ENCODE data around the gene S100A10.

The S100A10 gene

DNA sequence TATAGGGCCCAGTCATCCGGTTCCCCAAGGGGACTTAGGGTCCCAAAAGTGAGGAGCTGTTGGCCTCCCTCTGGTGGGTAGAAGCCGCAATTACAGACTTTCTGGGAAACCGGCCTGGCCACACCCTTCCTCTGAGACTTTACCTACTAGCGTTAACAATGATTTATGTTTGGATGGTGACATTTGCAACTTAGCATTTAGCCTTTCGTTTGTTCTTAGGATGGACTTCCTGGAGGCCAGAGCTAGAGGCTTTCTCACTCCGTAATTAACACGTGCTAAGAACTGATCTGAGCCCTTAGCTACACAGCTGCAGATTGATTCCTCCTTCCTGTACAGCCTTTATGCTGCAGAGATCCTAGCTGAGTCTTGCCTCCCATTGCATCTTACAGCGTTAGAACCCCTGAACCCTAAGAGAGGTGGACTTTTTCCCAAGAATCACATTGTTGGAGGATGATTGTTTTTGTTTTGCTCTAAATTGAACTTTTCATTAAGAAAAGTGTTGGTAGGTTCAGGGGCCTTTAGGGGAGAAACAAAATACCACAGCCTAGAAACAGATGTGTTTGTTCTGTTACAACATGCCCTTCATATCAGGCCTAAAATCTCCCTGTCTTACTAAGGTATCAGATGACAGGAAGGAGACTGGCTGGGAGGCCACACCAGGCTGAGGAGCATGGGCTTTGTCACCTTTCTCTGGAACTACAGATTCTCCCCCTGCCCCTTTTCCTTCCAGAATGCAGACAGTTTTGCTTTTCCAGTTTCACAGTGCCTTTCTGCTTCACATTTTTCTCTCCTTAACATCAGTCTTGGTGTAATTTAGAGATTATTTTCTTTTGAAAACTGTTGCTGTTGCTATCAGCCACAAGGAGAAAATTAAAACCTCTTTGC lies 41.2 kb upstream of the S100A10 start:
- Histone ChIP-seq H3K18ac (ENCODE audit: low read length) (peak overlapping the region; percentile 82), H3K36me3 (ENCODE audit: control insufficient read depth in 1 of 2, insufficient read depth in 2 of 2, low read length in 2 of 2) (peaks cover 8 to 25% of the 10 kb centered on the region in 2 experiments)

GRCh38 chr1:152034324-152034653 lies 40.6 kb upstream of the S100A10 start:
- H2AFZ ChIP-seq (ENCODE audit: insufficient read depth, low read length, poor library complexity) = no peak overlapping the region
- peak overlapping the region; percentile 87 for H4K8ac ChIP-seq (ENCODE audit: low read depth, low read length)
- H2AK5ac ChIP-seq (ENCODE audit: low read length) = no peak overlapping the region
- WGBS (ENCODE audit: extremely low coverage, insufficient coverage, insufficient read length) = no CpG with 5 or more reads among the region's 1 CpG
- H4K12ac ChIP-seq (ENCODE audit: low read depth, low read length) = no peak overlapping the region
- DNase-seq = no peak
- H3K9me3 ChIP-seq (ENCODE audit: insufficient read depth, low read depth, low read length) = no peaks in the 10 kb centered on the region
- no peak overlapping the region for H3K9ac ChIP-seq (ENCODE audit: low read length)
- H3K27me3 ChIP-seq (ENCODE audit: insufficient read depth, low read length) = no peaks in the 10 kb centered on the region
- peak overlapping the region; percentile 92 for H2BK5ac ChIP-seq (ENCODE audit: low read depth, low read length, poor library complexity)
- peak overlapping the region; percentile 87 for H3K14ac ChIP-seq (ENCODE audit: low read length)
- H3K79me1 ChIP-seq (ENCODE audit: low read length) = peaks cover 26% of the 10 kb centered on the region
- no peak overlapping the region for H3K23ac ChIP-seq (ENCODE audit: low read length)
- H3K4me3 ChIP-seq (ENCODE audit: low read depth, low read length) = no peak overlapping the region
- peak overlapping the region; percentile 90 for H3K18ac ChIP-seq (ENCODE audit: low read length)
- H3K27ac ChIP-seq (ENCODE audit: low read depth, low read length) = peak overlapping the region; percentile 98
- no peak overlapping the region for H2BK12ac ChIP-seq (ENCODE audit: low read length)
- peak overlapping the region; percentile 63 for H3K4ac ChIP-seq (ENCODE audit: low read depth, low read length)
- peak overlapping the region; percentile 81 for H2BK120ac ChIP-seq (ENCODE audit: insufficient read depth, low read length, poor library complexity)
- peaks cover 11 to 12% of the 10 kb centered on the region in 2 experiments for H3K4me1 ChIP-seq (ENCODE audit: control insufficient read depth in 1 of 2, insufficient read depth in 2 of 2, low read length in 2 of 2)
- H3K79me2 ChIP-seq (ENCODE audit: control insufficient read depth, insufficient read depth, low read length, poor library complexity) = peaks cover 22% of the 10 kb centered on the region
- H4K91ac ChIP-seq (ENCODE audit: low read depth, low read length) = peak overlapping the region; percentile 91
- peaks cover 8 to 25% of the 10 kb centered on the region in 2 experiments for H3K36me3 ChIP-seq (ENCODE audit: control insufficient read depth in 1 of 2, insufficient read depth in 2 of 2, low read length in 2 of 2)
- peak overlapping the region; percentile 94 for H3K4me2 ChIP-seq (ENCODE audit: low read length)

More for the DNA sequence above, 41.2 kb upstream of the S100A10 start:
- H2BK12ac ChIP-seq (ENCODE audit: low read length) = peak overlapping the region; percentile 70
- DNase-seq = peak; percentile 82 to 87
- H2AFZ ChIP-seq (ENCODE audit: insufficient read depth, low read length, poor library complexity) = no peak overlapping the region
- peak overlapping the region; percentile 63 for H3K4me3 ChIP-seq (ENCODE audit: low read depth, low read length)
- peak overlapping the region; percentile 45 for H4K12ac ChIP-seq (ENCODE audit: low read depth, low read length)
- peaks cover 22% of the 10 kb centered on the region for H3K79me2 ChIP-seq (ENCODE audit: control insufficient read depth, insufficient read depth, low read length, poor library complexity)
- H2AK5ac ChIP-seq (ENCODE audit: low read length) = peak overlapping the region; percentile 38
- H3K27me3 ChIP-seq (ENCODE audit: insufficient read depth, low read length) = no peaks in the 10 kb centered on the region
- peak overlapping the region; percentile 82 for H3K9ac ChIP-seq (ENCODE audit: low read length)
- peak overlapping the region; percentile 92 for H2BK5ac ChIP-seq (ENCODE audit: low read depth, low read length, poor library complexity)
- peak overlapping the region; percentile 98 for H3K27ac ChIP-seq (ENCODE audit: low read depth, low read length)
- peak overlapping the region; percentile 91 for H4K91ac ChIP-seq (ENCODE audit: low read depth, low read length)
- peak overlapping the region; percentile 87 for H4K8ac ChIP-seq (ENCODE audit: low read depth, low read length)
- H3K9me3 ChIP-seq (ENCODE audit: insufficient read depth, low read depth, low read length) = no peaks in the 10 kb centered on the region
- WGBS (ENCODE audit: extremely low coverage, insufficient coverage, insufficient read length) = no CpG with 5 or more reads among the region's 8 CpGs
- H2BK120ac ChIP-seq (ENCODE audit: insufficient read depth, low read length, poor library complexity) = peak overlapping the region; percentile 81
- H3K23ac ChIP-seq (ENCODE audit: low read length) = peak overlapping the region; percentile 3
- peak overlapping the region; percentile 94 for H3K4me2 ChIP-seq (ENCODE audit: low read length)
- H3K79me1 ChIP-seq (ENCODE audit: low read length) = peaks cover 26% of the 10 kb centered on the region
- peaks cover 9 to 12% of the 10 kb centered on the region in 2 experiments for H3K4me1 ChIP-seq (ENCODE audit: control insufficient read depth in 1 of 2, insufficient read depth in 2 of 2, low read length in 2 of 2)
- H3K14ac ChIP-seq (ENCODE audit: low read length) = peak overlapping the region; percentile 87
- H3K4ac ChIP-seq (ENCODE audit: low read depth, low read length) = peak overlapping the region; percentile 63

DNA sequence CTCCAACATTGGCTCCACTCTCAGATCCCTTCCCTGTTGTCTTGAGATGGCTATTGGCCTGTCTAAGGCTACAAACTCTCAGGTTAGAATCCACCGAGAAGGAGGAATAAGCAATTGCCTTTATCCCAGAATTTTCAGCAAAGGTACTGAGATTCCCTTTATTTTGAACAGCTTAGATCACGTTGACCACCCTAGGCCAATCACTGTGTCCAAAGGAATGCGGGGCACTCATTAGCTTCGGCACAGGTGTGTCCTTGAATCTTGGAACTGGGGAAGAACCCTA lies 36.2 kb upstream of the S100A10 start:
- Histone ChIP-seq H2AK5ac (ENCODE audit: low read length) (peak overlapping the region; percentile 35), H3K4me2 (ENCODE audit: low read length) (no peak overlapping the region), H3K23ac (ENCODE audit: low read length) (no peak overlapping the region), H3K4me3 (ENCODE audit: low read depth, low read length) (no peak overlapping the region), H4K12ac (ENCODE audit: low read depth, low read length) (no peak overlapping the region), H3K36me3 (ENCODE audit: control insufficient read depth in 1 of 2, insufficient read depth in 2 of 2, low read length in 2 of 2) (peaks cover 8 to 25% of the 10 kb centered on the region in 2 experiments), H3K27ac (ENCODE audit: low read depth, low read length) (no peak overlapping the region), H4K8ac (ENCODE audit: low read depth, low read length) (no peak overlapping the region), H3K18ac (ENCODE audit: low read length) (peak overlapping the region; percentile 40), H3K79me2 (ENCODE audit: control insufficient read depth, insufficient read depth, low read length, poor library complexity) (peaks cover 9% of the 10 kb centered on the region), H2BK12ac (ENCODE audit: low read length) (no peak overlapping the region), H3K9me3 (ENCODE audit: insufficient read depth, low read depth, low read length) (no peaks in the 10 kb centered on the region), H2BK120ac (ENCODE audit: insufficient read depth, low read length, poor library complexity) (no peak overlapping the region), H3K9ac (ENCODE audit: low read length) (no peak overlapping the region), H3K4ac (ENCODE audit: low read depth, low read length) (no peak overlapping the region), H3K14ac (ENCODE audit: low read length) (no peak overlapping the region), H2BK5ac (ENCODE audit: low read depth, low read length, poor library complexity) (no peak overlapping the region), H3K79me1 (ENCODE audit: low read length) (peaks cover 6% of the 10 kb centered on the region), H2AFZ (ENCODE audit: insufficient read depth, low read length, poor library complexity) (no peak overlapping the region), H3K27me3 (ENCODE audit: insufficient read depth, low read length) (no peaks in the 10 kb centered on the region), H4K91ac (ENCODE audit: low read depth, low read length) (no peak overlapping the region), H3K4me1 (ENCODE audit: control insufficient read depth in 1 of 2, insufficient read depth in 2 of 2, low read length in 2 of 2) (peaks cover 8 to 9% of the 10 kb centered on the region in 2 experiments)
- DNase-seq = no peak
- WGBS (ENCODE audit: extremely low coverage, insufficient coverage, insufficient read length) = no CpG with 5 or more reads among the region's 4 CpGs

DNA sequence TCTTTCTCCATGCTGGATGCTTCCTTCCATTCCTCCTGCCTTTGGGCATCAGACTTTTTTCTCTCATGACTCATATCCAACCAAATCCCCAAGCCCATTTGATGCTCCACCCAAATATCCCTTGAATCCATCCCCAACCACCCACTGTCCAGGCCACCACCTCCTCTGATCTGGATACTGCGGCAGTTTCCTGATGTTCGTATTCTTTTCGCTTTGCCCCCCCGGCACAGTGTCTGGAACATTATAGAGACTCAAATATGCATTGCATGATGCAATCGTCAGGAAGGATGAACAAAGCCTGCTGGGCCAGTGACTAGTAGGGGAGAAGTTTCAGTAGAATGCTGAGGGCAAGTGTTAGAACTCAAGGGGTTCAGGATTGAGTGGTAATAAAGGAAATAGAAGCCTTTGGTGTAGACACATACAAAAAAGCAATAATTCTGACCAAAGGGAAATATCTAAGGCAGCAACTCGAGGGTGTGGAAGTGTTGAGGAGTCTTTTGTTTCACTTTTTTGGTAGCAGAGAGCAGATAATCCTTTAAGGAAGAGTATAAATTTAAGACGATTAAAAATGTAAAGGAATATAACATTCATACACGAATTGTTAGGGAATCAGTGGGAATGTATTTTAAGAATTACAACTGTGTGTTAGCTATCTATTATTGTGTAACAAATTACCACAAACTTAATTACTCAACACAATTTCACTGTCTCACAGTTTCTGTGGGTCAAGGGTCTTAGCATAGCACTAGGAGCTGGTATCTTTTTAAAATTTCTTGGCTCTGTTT lies 35.7 kb upstream of the S100A10 start:
- H3K9me3 ChIP-seq (ENCODE audit: insufficient read depth, low read depth, low read length) = no peaks in the 10 kb centered on the region
- H4K91ac ChIP-seq (ENCODE audit: low read depth, low read length) = peak overlapping the region; percentile 46
- no peak overlapping the region for H3K14ac ChIP-seq (ENCODE audit: low read length)
- no peak overlapping the region for H2AK5ac ChIP-seq (ENCODE audit: low read length)
- H3K27me3 ChIP-seq (ENCODE audit: insufficient read depth, low read length) = no peaks in the 10 kb centered on the region
- H3K79me1 ChIP-seq (ENCODE audit: low read length) = peaks cover 2% of the 10 kb centered on the region
- H3K18ac ChIP-seq (ENCODE audit: low read length) = peak overlapping the region; percentile 33
- WGBS (ENCODE audit: extremely low coverage, insufficient coverage, insufficient read length) = no CpG with 5 or more reads among the region's 8 CpGs
- H3K4me3 ChIP-seq (ENCODE audit: low read depth, low read length) = no peak overlapping the region
- H3K23ac ChIP-seq (ENCODE audit: low read length) = no peak overlapping the region
- no peak overlapping the region for H2AFZ ChIP-seq (ENCODE audit: insufficient read depth, low read length, poor library complexity)
- peak; percentile 73 to 81 for DNase-seq
- peaks cover 7 to 8% of the 10 kb centered on the region in 2 experiments for H3K4me1 ChIP-seq (ENCODE audit: control insufficient read depth in 1 of 2, insufficient read depth in 2 of 2, low read length in 2 of 2)
- peak overlapping the region; percentile 25 for H2BK120ac ChIP-seq (ENCODE audit: insufficient read depth, low read length, poor library complexity)
- H3K4me2 ChIP-seq (ENCODE audit: low read length) = no peak overlapping the region
- no peak overlapping the region for H3K27ac ChIP-seq (ENCODE audit: low read depth, low read length)
- peaks cover 4% of the 10 kb centered on the region for H3K79me2 ChIP-seq (ENCODE audit: control insufficient read depth, insufficient read depth, low read length, poor library complexity)
- no peak overlapping the region for H4K8ac ChIP-seq (ENCODE audit: low read depth, low read length)
- H2BK12ac ChIP-seq (ENCODE audit: low read length) = peak overlapping the region; percentile 62
- peaks cover 8 to 25% of the 10 kb centered on the region in 2 experiments for H3K36me3 ChIP-seq (ENCODE audit: control insufficient read depth in 1 of 2, insufficient read depth in 2 of 2, low read length in 2 of 2)
- H2BK5ac ChIP-seq (ENCODE audit: low read depth, low read length, poor library complexity) = no peak overlapping the region
- no peak overlapping the region for H3K4ac ChIP-seq (ENCODE audit: low read depth, low read length)
- H3K9ac ChIP-seq (ENCODE audit: low read length) = no peak overlapping the region
- H4K12ac ChIP-seq (ENCODE audit: low read depth, low read length) = no peak overlapping the region
